GM12892 (cell line): ENCODE results near the gene LRPPRC.

Experiments used
- DNase-seq: peaks from one replicate; pipeline ENCODE4 v3.0.0; 2011; ENCODE audit not compliant: insufficient read length
- FAIRE-seq: peaks from 2 replicates; lab custom pipeline; 2011; peaks lifted over from hg19 to GRCh38; lab: Jason Lieb, UNC
- POLR2A ChIP-seq: IDR thresholded peaks from 2 replicates; pipeline ENCODE4 v1.6.1; 2011; ENCODE audit warnings: low read depth, low read length, control low read depth
- POLR2AphosphoS5 ChIP-seq: IDR thresholded peaks from 2 replicates; pipeline ENCODE4 v1.6.1; 2011; ENCODE audit warnings: low read depth, low read length, control low read depth
- TAF1 ChIP-seq: IDR thresholded peaks from 2 replicates; pipeline ENCODE4 v1.6.1; 2011; ENCODE audit warnings: low read depth, mild to moderate bottlenecking, control low read depth, low read length, borderline replicate concordance

The LRPPRC gene

DNA sequence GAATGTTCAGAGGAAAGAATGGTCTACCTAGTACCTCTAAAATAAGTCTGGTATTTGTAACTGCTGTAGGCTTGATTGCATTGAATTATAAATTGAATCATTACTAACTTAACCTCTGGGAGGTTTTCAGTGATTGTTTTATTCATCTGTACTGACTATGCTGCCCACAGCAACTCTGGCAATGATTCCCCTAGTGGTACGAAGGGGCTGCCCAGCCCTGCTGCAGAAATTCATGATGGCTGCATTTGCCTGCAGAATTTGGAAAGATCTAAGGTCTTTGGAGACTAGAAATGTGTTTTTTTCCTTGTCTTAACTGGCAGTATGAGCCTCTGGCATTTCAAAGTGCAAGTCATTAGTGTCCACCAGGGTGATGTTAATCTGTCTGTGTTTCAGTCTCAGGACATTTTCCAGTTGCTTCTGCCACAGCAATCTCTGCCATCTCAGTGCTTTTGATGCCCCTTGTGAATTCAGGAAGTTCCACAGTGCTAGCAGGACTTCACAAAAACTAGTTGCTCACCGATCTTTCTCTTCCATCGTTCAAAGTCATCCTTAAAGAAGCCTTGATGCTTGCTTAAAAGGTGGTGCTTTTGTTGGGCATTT is 13.4 kb upstream of the LRPPRC start:
- FAIRE-seq (no peak), DNase-seq (no peak)
- TF ChIP-seq POLR2AphosphoS5 (no peak), POLR2A (no peak), TAF1 (no peak)

DNA sequence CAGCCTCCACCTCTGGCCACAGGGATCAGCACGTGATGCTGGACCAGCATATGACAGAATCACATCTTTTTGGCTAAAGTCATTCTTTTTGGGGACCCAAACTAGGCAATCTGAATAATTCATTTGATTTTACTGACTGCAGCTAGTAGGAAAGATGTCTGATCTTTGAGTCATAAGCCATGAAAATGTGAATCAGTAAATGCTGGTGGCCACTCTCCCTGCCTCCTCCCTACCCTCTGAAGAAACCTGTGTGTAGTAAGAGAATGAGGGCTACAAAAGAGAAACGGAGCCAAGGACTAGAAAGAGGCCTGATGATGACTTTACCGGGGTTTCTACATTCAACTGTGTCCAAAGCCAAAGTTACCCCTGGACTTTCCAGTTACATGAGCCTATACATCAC is 10.1 kb upstream of the LRPPRC start:
- DNase-seq, result no peak
- TF ChIP-seq POLR2AphosphoS5 (no peak), POLR2A (no peak), TAF1 (no peak)
- FAIRE-seq, result no peak

DNA sequence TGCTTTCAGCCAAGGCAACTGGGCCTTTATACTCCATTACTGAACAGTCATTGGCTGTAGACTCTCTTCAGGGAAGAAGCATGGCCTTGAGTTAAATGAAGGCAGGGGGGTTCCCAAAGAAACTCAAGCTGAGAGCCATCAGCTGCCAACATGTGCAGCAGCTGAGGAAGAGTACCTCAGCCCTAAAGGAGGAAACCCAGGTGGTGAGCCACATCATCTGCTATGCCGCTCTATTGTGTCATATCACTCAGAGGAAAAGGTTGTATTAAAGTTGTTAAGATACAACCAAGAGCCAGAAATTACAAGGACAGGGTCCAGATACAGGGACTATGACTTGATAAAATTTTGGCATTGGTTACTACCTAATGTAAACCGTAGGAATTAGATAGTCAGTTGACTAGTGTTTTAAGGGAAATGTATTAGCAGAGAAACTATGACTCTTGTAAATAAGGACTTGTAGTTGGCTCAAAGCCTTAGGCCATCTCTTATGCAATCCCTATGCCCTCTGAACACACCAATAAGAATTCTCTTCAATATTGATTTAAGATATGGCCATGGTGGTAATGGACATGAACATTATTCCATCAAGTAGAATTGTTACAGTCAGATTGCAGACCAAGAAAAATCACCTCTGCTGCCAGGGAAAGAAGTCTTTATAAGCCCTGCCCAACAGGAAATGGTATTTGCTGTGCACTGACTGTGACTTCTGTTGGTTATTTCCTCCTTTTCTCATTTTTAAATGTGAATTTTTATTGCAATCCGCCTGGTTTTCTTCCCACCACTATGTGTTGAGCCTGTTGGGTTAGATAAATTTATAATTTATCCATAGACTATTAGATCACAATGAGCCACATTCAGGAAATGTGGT is 9.2 kb upstream of the LRPPRC start:
- DNase-seq (no peak), FAIRE-seq (peak; percentile 65)
- TF ChIP-seq POLR2A (no peak), POLR2AphosphoS5 (no peak), TAF1 (no peak)

DNA sequence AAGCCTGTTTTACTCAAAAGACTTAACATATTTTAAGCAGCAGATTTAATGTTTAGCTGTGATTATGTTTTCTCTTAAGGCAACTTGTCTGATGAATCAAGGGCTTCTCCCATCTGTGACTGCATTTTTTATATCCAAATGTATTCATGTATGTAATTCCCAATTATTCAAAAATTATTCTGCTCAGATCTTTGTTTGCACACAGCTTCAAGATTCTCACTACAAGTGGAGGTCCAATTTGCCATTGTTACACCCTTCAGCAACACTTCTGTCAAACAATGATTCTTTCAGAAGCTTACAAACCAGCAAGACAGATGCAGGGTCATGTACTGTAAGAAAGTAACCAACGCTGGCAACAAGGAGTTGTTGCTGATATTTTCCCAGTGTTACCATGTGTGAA is 5.9 kb upstream of the LRPPRC start:
- DNase-seq (no peak), FAIRE-seq (no peak)
- TF ChIP-seq TAF1, result no peak
- TF ChIP-seq POLR2A, result no peak
- no peak for TF ChIP-seq POLR2AphosphoS5

DNA sequence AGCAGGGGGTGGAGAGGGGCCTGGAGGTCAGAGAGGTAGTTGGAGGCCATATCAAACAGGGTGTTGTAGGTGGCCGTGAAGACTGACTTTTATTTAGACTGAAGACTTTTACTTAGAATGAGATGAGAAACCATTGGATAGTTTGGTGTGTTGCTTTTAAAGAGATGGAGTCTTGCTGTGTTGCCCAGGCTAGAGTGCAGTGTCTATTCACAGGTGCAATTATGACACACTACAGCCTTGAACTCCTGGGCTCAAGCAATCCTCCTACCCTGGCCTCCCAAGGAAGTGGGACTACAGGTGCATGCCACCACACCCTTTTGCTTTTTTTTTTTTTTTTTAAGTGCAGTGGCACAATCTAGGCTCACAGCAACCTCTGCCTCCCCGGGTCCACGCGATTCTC is 2.5 kb upstream of the LRPPRC start:
- FAIRE-seq, result no peak
- TF ChIP-seq POLR2AphosphoS5 (no peak), POLR2A (no peak), TAF1 (no peak)
- no peak for DNase-seq

DNA sequence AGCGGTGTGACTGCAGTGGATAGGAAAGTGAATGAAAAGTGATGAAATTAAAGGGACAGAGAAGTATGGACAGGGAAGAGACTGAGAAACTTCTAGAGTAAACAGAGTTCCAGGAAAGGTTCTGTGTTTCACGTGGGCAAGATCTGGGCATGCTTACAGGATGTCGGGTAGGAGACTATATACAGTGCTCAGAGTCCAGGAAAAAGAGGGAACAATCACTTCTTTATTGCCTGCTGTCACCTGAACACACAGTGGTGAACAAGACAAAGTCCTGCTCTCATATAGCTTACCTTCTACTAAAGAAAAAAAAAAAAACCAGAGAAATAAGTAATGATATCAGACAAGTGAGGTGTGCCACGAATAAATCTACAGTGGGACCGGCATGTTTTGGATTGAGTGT is 2.4 kb downstream of the LRPPRC start:
- FAIRE-seq, result no peak
- no peak for DNase-seq
- TF ChIP-seq POLR2AphosphoS5, result no peak

DNA sequence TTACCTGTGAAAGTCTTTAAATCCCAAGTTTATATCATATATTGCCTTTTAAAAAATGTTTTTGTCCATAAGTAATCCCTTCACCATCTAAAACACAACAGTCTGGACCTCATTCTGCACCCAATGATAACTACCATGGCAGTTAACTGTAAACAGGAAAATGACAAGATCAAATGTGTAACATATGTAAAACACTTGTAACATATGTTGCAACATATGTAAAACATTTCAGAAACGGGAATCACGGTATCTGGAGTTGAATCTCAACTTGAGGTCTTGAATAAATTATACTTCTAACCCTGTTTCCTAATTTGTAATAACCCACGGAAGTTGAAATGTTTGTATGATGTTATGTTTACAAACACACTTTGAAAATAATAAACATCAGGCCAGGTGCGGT is 6.2 kb downstream of the LRPPRC start:
- no peak for FAIRE-seq
- TF ChIP-seq POLR2A, result no peak
- TF ChIP-seq TAF1, result no peak
- no peak for TF ChIP-seq POLR2AphosphoS5
- no peak for DNase-seq

DNA sequence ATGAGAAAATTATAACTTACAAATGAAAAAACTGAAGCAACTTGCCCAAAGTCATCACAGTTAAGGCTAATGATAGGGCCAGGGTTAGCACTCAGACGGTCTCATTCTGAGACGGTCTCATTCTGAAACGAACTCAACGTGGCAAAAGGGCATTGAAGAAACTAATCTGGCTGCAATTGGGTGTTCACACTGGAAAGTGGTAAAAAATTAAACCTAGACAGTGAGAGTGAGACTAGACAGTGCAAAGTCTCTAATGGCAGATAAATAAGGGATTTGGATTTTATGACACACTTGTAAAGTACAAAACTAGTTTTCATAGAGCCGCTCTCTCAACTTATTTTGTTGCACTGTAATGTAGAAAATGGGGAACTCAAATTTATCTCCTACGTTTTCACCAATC is 9.2 kb downstream of the LRPPRC start:
- no peak for TF ChIP-seq POLR2AphosphoS5
- no peak for TF ChIP-seq POLR2A
- no peak for TF ChIP-seq TAF1
- no peak for FAIRE-seq
- DNase-seq, result no peak

DNA sequence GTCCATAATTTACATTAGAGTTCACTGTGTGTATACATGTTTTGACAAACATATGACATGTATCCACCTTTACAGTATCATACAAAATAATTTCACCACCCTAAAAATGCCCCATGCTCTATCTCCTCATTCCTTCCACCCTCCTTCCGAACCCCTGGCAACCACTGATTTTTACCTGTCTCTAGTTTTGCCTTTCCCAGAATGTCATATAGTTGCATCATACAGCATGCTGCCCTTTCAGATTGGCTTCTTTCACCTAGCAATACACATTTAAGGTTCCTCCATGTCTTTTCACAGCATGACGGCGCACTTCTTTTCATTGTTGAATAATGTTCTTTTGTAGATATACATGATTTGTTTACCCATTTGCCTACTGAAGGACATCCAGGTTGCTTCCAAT is 10.4 kb downstream of the LRPPRC start:
- DNase-seq, result no peak
- TF ChIP-seq POLR2AphosphoS5 (no peak), POLR2A (peak; percentile 39; the same call in 1 of the 2 replicates), TAF1 (no peak)
- FAIRE-seq, result no peak

DNA sequence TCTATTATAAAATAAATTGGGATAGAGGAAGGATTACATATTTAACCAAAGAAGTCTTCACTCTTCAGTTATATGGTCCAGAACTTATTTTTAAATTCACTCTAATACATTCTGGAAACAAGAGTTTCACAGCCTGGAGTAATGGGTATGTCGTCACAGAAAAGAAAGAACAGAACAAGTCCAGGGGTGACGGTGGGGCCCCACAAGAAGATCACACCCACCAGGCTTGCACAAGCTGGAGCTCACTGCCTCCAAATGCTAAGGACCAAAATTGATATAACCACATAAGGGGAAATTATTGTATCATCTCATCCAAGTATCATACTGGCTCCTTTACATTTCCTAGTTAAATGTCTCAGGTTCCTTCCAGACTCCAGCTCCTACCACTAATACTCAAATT is 11.3 kb downstream of the LRPPRC start:
- no peak for FAIRE-seq

DNA sequence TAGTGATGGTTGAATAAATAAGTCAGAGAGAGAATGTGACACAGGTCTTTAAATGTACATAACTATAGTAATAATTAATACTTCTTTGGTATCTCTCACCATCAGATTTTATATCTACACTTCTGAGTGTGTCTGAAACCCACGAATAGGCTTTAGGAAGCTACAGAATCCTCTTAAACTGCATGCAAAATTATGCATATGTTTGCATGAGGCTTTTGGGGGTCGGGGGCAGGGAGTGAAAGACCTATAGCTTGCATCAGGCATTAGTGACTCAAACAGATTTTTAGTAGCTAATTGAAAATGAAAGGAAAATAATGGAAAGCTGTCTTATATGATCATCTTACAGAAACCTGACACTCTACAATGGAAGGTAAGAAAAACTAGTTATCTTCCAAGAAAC is 14.9 kb downstream of the LRPPRC start:
- no peak for TF ChIP-seq POLR2AphosphoS5
- TF ChIP-seq TAF1, result no peak
- TF ChIP-seq POLR2A, result no peak
- no peak for FAIRE-seq

More for the DNA sequence above, 11.3 kb downstream of the LRPPRC start:
- no peak for DNase-seq
- TF ChIP-seq POLR2A, result no peak
- TF ChIP-seq POLR2AphosphoS5, result 0 out of 2 replicates have a peak, but pooled peaks have one; percentile 14
- no peak for TF ChIP-seq TAF1

More for the DNA sequence above, 14.9 kb downstream of the LRPPRC start:
- no peak for DNase-seq
